HepG2 (cell line): ENCODE measurements around the gene HLF. TPM values are rescaled to one million over a fixed set of nuclear protein-coding genes. Genes with fewer than 3 reads are reported as not detected.

Experiments used
- ARID5B ChIP-seq: IDR thresholded peaks from 2 replicates; pipeline ENCODE4 v1.4.0; 2020; ENCODE audit warnings: mild to moderate bottlenecking, missing genetic modification reagents
- CENPT ChIP-seq: sonication (generic); formaldehyde crosslinking; IDR thresholded peaks from 2 replicates; pipeline ENCODE4 v1.8.0; 2022; ENCODE audit warnings: low read depth, mild to moderate bottlenecking, moderate library complexity, missing genetic modification reagents
- FOXP1 ChIP-seq, 2 experiments: fragments of 450-650 bp in 1 of 2; IDR thresholded peaks; 2 replicates each; pipeline ENCODE4 v1.6.1; 2017 to 2018; ENCODE audit warnings: antibody characterized with exemption in 1 of 2
- GPBP1L1 ChIP-seq: sonication (generic); formaldehyde crosslinking; IDR thresholded peaks from 2 replicates; pipeline ENCODE4 v1.5.0; 2020; ENCODE audit warnings: mild to moderate bottlenecking, missing genetic modification reagents
- MED1 ChIP-seq: sonication (generic); formaldehyde crosslinking; IDR thresholded peaks from 2 replicates; pipeline ENCODE4 v1.4.0; 2020; ENCODE audit warnings: missing genetic modification reagents
- NFIB ChIP-seq: sonication (generic); formaldehyde crosslinking; IDR thresholded peaks from 2 replicates; pipeline ENCODE4 v1.9.0; 2021; ENCODE audit warnings: missing genetic modification reagents, mild to moderate bottlenecking, borderline replicate concordance
- NR3C1 ChIP-seq: sonication (generic); formaldehyde crosslinking; IDR thresholded peaks from 2 replicates; pipeline ENCODE4 v1.4.0; 2020; ENCODE audit warnings: missing genetic modification reagents
- POLR2G ChIP-seq: fragments of 200-400 bp; formaldehyde crosslinking; IDR thresholded peaks from 2 replicates; pipeline ENCODE4 v1.6.1; 2018; ENCODE audit warnings: mild to moderate bottlenecking, low read depth, low read length, moderate library complexity
- PTBP1 ChIP-seq: fragments of 200-400 bp; formaldehyde crosslinking; IDR thresholded peaks from 2 replicates; pipeline ENCODE4 v1.6.1; 2018; ENCODE audit warnings: low read length, low read depth; ENCODE audit not compliant: poor library complexity, severe bottlenecking
- RBAK ChIP-seq: sonication (generic); formaldehyde crosslinking; IDR thresholded peaks from 2 replicates; pipeline ENCODE4 v1.5.1; 2020; ENCODE audit warnings: mild to moderate bottlenecking, missing genetic modification reagents
- SAP130 ChIP-seq: IDR thresholded peaks from 2 replicates; pipeline ENCODE4 v1.6.1; 2016; ENCODE audit warnings: low read depth
- SMARCC2 ChIP-seq: fragments of 450-650 bp; IDR thresholded peaks from 2 replicates; pipeline ENCODE4 v1.6.1; 2017; ENCODE audit warnings: antibody characterized with exemption, mild to moderate bottlenecking
- SNAPC5 ChIP-seq: sonication (generic); formaldehyde crosslinking; IDR thresholded peaks from 2 replicates; pipeline ENCODE4 v1.8.1; 2023; ENCODE audit warnings: mild to moderate bottlenecking, missing genetic modification reagents, borderline replicate concordance
- SRSF4 ChIP-seq: fragments of 200-400 bp; formaldehyde crosslinking; IDR thresholded peaks from one replicate; pipeline ENCODE4 v1.6.1; 2018; ENCODE audit warnings: mild to moderate bottlenecking, low read depth, low read length, moderate library complexity; ENCODE audit not compliant: poor library complexity, severe bottlenecking
- SRY ChIP-seq: sonication (generic); formaldehyde crosslinking; IDR thresholded peaks from 2 replicates; pipeline ENCODE4 v1.8.0; 2022; ENCODE audit warnings: mild to moderate bottlenecking, missing genetic modification reagents
- ZMYM3 ChIP-seq: sonication (generic); formaldehyde crosslinking; IDR thresholded peaks from 2 replicates; pipeline ENCODE4 v1.5.1; 2020; ENCODE audit warnings: mild to moderate bottlenecking, missing genetic modification reagents
- ZNF253 ChIP-seq: sonication (generic); formaldehyde crosslinking; IDR thresholded peaks from 2 replicates; pipeline ENCODE4 v1.8.0; 2022; ENCODE audit warnings: mild to moderate bottlenecking, missing genetic modification reagents, borderline replicate concordance
- ZNF546 ChIP-seq: sonication (generic); formaldehyde crosslinking; conservative IDR thresholded peaks from 2 replicates; pipeline ENCODE4 v1.8.1; 2023; ENCODE audit warnings: mild to moderate bottlenecking, missing genetic modification reagents
- ZNF547 ChIP-seq: sonication (generic); formaldehyde crosslinking; IDR thresholded peaks from 2 replicates; pipeline ENCODE4 v1.5.1; 2020; ENCODE audit warnings: mild to moderate bottlenecking, missing genetic modification reagents
- ZNF777 ChIP-seq: sonication (generic); formaldehyde crosslinking; IDR thresholded peaks from 2 replicates; pipeline ENCODE4 v1.4.0; 2020; ENCODE audit warnings: missing genetic modification reagents
- ZNF839 ChIP-seq: sonication (generic); formaldehyde crosslinking; IDR thresholded peaks from 2 replicates; pipeline ENCODE4 v1.4.0; 2020; ENCODE audit warnings: missing genetic modification reagents, mild to moderate bottlenecking, borderline replicate concordance
- ZSCAN25 ChIP-seq: sonication (generic); formaldehyde crosslinking; IDR thresholded peaks from 2 replicates; pipeline ENCODE4 v1.8.0; 2022; ENCODE audit warnings: mild to moderate bottlenecking, missing genetic modification reagents
- ZSCAN30 ChIP-seq: sonication (generic); formaldehyde crosslinking; IDR thresholded peaks from 2 replicates; pipeline ENCODE4 v1.5.0; 2020; ENCODE audit warnings: mild to moderate bottlenecking, missing genetic modification reagents
- polyA plus RNA-seq, 8 experiments: library from polyadenylated mRNA; depleted of rRNA in 3 of 8; stranded (reverse) in 7 of 8; unstranded in 1 of 8; fragments of >200 nt; fragmentation: Illumina TruSeq in 4 of 8; extraction: Trizol in 4 of 8; gene quantifications; 2 replicates each; pipeline versions ENCODE4 v1.2.1 to v1.2.3, GENCODE V29; 2011 to 2016; ENCODE audit warnings: low read depth in 4 of 8, missing spikeins in 1 of 8, mixed read lengths in 1 of 8; ENCODE audit not compliant: insufficient read depth in 1 of 8
- total RNA-seq, 5 experiments: library from RNA; depleted of rRNA; stranded (reverse); fragments of >200 nt; fragmentation: Illumina TruSeq; extraction: Trizol; gene quantifications; 2 replicates each; pipeline ENCODE4 v1.2.3, GENCODE V29; 2016; ENCODE audit warnings: low read depth in 1 of 5
- TF ChIP-seq, protein P1 (sequence below): IDR thresholded peaks from 2 replicates; pipeline ENCODE4 v1.6.1; 2016; ENCODE audit warnings: mild to moderate bottlenecking

HLF gene
- total and polyA plus RNA-seq, 2 of the 13 experiments (the other 11 are each of a cell fraction or from before 2014, with no cell fraction given), result 202 to 346 TPM

DNA sequence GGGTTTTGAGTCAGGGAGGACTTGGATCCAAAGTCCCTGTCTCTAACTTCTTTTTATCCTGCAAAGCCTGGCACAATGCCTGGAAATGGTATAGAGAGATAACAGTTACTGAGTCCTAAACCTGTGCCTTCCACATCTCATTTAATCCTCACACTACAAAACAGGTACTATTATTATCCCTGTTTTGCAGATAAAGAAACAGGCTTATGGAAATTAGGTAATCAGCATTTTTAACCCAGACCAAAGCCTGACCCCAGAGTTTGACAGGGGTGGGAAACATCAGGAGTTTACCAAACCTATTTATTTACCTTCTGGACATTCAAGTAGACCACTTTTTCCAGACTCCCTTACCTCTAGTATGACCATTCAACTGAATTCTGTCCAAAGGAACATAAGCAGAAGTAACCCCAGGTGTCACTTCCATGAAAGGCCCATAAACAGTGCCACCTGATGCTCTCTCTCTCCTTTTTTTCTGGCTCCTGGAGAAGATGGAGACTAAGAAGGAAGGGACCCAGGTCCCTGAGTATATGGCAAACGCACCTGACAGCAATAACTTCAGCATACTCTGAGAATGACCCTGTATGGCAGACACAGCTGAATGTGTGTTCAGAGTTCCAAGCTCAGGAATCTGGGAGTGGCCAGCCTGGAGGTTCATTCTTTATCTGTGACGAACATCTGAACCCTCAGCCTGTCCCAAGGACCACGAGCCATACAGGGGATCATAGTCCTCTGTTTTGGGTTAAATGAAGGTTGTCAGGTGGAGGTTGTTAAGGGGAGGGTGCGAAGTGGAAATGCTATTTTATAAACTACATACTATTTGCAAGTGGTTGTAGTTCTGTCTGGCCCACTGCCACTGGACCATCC, 62.7 kb downstream of the HLF start (continued):
- TF ChIP-seq GPBP1L1 (no peak), ZSCAN25 (CRISPR knock-in tag) (no peak), ZMYM3 (CRISPR knock-in tag) (no peak), ARID5B (CRISPR knock-in tag) (peak; percentile 34; the same call in 1 of the 2 replicates), ZNF546 (no peak), ZNF839 (no peak), PTBP1 (no peak), CENPT (CRISPR knock-in tag) (no peak), SRSF4 (no peak), SNAPC5 (CRISPR knock-in tag) (no peak), MED1 (CRISPR knock-in tag) (peak; percentile 44; the same call in 1 of the 2 replicates), ZNF253 (CRISPR knock-in tag) (no peak), FOXP1 (IDR thresholded peaks at IDR 0.05) (no peak), FOXP1 (CRISPR knock-in tag; IDR thresholded peaks at IDR 0.05) (no peak; the same call in 1 of the 2 replicates), ZSCAN30 (CRISPR knock-in tag) (no peak), RBAK (no peak), NFIB (CRISPR knock-in tag) (no peak), SRY (CRISPR knock-in tag) (no peak), SAP130 (CRISPR knock-in tag) (peak; percentile 37; the same call in 1 of the 2 replicates), NR3C1 (CRISPR knock-in tag) (no peak), SMARCC2 (no peak), ZNF777 (no peak), ZNF547 (no peak), POLR2G (peak; percentile 45; the same call in 1 of the 2 replicates)
- TF ChIP-seq, protein P1, sequence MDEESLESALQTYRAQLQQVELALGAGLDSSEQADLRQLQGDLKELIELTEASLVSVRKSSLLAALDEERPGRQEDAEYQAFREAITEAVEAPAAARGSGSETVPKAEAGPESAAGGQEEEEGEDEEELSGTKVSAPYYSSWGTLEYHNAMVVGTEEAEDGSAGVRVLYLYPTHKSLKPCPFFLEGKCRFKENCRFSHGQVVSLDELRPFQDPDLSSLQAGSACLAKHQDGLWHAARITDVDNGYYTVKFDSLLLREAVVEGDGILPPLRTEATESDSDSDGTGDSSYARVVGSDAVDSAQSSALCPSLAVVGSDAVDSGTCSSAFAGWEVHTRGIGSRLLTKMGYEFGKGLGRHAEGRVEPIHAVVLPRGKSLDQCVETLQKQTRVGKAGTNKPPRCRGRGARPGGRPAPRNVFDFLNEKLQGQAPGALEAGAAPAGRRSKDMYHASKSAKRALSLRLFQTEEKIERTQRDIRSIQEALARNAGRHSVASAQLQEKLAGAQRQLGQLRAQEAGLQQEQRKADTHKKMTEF (CRISPR knock-in tag), result no peak
